ENCODE data around the gene CMTM7. TPM values are rescaled to one million over a fixed set of nuclear protein-coding genes. Genes with fewer than 3 reads are reported as not detected.

The CMTM7 gene
- polyA plus RNA-seq, 1 of the 3 experiments (the other 2 are of a cell fraction) = 50.1 TPM

DNA sequence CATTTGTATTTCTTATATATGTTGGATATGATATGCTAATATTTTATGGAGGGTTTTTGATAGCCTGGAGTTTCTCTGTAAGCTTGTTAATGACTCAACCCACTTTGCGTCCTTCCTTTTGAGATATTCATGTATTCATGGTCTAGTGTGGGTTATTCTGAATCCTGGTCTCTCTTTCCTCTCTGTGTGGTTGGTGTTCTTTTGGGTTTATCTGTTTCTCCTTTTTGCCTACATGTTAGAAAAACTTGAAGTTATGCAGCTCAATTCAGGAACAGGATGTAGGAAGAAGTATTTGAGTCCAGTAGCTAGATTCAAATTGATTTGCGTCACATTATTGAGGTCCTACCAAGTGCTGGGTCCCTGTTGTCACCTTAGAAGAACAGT is 28.1 kb downstream of the CMTM7 start (continued):
- TF ChIP-seq, protein P1, sequence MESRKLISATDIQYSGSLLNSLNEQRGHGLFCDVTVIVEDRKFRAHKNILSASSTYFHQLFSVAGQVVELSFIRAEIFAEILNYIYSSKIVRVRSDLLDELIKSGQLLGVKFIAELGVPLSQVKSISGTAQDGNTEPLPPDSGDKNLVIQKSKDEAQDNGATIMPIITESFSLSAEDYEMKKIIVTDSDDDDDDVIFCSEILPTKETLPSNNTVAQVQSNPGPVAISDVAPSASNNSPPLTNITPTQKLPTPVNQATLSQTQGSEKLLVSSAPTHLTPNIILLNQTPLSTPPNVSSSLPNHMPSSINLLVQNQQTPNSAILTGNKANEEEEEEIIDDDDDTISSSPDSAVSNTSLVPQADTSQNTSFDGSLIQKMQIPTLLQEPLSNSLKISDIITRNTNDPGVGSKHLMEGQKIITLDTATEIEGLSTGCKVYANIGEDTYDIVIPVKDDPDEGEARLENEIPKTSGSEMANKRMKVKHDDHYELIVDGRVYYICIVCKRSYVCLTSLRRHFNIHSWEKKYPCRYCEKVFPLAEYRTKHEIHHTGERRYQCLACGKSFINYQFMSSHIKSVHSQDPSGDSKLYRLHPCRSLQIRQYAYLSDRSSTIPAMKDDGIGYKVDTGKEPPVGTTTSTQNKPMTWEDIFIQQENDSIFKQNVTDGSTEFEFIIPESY (IDR thresholded peaks at IDR 0.05; ENCODE audit: borderline replicate concordance, low read depth) = no peak
- TF ChIP-seq MEF2A (IDR thresholded peaks at IDR 0.05; ENCODE audit: borderline replicate concordance, low read depth) = no peak

DNA sequence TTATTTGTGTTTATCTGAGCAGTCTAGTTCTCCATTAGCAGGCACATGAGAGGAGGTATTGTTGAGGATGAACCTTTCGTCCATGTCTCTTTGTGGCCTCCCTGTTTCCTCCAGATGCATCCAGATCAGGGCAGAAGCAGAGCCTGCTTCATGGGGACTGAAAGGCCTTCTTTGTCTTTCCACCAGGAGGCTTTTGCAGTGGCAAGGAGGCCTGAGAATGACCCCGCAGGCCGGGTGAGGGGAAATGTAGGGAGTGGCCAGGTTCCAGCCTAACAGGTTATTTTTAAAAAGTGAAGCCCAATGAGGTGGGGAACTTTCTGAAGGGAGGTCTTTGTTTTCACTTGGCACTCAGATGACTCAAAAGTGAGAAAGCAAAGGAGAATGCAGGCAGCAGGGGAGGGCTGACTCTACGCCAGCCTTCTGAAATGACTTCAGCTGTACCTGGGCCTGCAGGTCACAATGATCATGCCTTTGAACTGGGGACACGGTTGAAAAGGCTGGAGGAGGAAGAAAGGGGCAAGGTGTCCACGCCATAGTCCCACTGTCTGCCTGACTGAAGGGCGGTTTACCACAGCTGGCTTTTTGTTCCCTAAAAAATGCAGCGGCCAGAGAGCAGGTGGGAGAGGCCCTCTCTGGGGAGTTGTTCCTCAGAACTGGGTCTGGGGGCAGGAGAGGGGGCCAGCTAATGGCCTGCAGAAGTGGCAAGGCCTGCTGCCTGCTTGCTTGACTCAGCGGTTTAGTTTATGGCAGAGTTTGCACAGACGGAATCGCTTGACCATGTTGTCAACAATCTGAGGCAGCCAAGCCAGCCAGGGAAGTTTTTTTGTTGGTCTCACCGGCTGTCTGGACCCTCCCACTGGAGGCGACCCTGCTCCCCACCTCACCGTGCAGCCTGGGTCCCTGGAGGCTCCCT is 28.7 kb downstream of the CMTM7 start:
- 54% methylated on average over 12 of the region's 14 CpGs for WGBS (ENCODE audit: low lambda C conversion rate)
- Histone ChIP-seq H2AFZ (ENCODE audit: low read depth) (peak overlapping the region; percentile 23), H3K9me3 (no peaks in the 10 kb centered on the region), H3K4me1 (ENCODE audit: control insufficient read depth in 1 of 2, insufficient read depth in 2 of 2, low read depth in 1 of 2, low read length in 1 of 2) (peaks cover 31 to 33% of the 10 kb centered on the region in 2 experiments), H3K4me3 (ENCODE audit: low read depth in 2 of 2, low read length in 1 of 2) (no peak overlapping the region), H3K9me2 (no peaks in the 10 kb centered on the region), H3K27ac (ENCODE audit: low read depth in 2 of 2, low read length in 1 of 2) (peak overlapping the region in 1 of 2 experiments; percentile 92; a peak in 2 of 4 replicates), H3K36me3 (replicated peaks in 1 of 2; ENCODE audit: control insufficient read depth in 1 of 2, insufficient read depth in 2 of 2, low read length in 1 of 2) (no peaks in the 10 kb centered on the region), H3K9ac (peak overlapping the region; percentile 57; the same call in 1 of the 2 replicates), H3K4me2 (peak overlapping the region; percentile 54), H3K27me3 (ENCODE audit: insufficient read depth) (no peaks in the 10 kb centered on the region), H3F3A (replicated peaks; ENCODE audit: insufficient read depth) (peaks cover 19% of the 10 kb centered on the region), H4K20me1 (ENCODE audit: insufficient read depth) (no peaks in the 10 kb centered on the region), H3K79me2 (ENCODE audit: insufficient read depth) (peaks cover 49% of the 10 kb centered on the region; the same call in 1 of the 2 replicates)
- ChIA-PET CTCF (interaction anchor here (1.0 to 1.6 kb wide), 2 partner anchors 46 to 53 kb away, joined by 3 read pairs; no protein-coding TSS in a partner anchor), POLR2A (no interaction called here)
- no peak for DNase-seq
- no peak for TF ChIP-seq SIN3A (IDR thresholded peaks at IDR 0.05; ENCODE audit: borderline replicate concordance, low read depth, low read length)
- TF ChIP-seq, protein P1 (IDR thresholded peaks at IDR 0.05; ENCODE audit: borderline replicate concordance, low read depth) = 0 out of 2 replicates have a peak, but pooled peaks have one; percentile 16
- TF ChIP-seq RXRA (IDR thresholded peaks at IDR 0.05; ENCODE audit: borderline replicate concordance, low read depth) = peak; percentile 93
- TF ChIP-seq FOSL2 (IDR thresholded peaks at IDR 0.05; ENCODE audit: borderline replicate concordance, low read depth) = peak; percentile 87
- TF ChIP-seq TEAD4 (IDR thresholded peaks at IDR 0.05; ENCODE audit: borderline replicate concordance, insufficient read depth) = peak; percentile 63; the same call in 1 of the 2 replicates
- peak; percentile 80 for TF ChIP-seq TCF12 (IDR thresholded peaks at IDR 0.05)
- TF ChIP-seq ELF1 (IDR thresholded peaks at IDR 0.05) = no peak
- no peak for TF ChIP-seq RFX5 (IDR thresholded peaks at IDR 0.05; ENCODE audit: low read length)
- TF ChIP-seq, protein P2, sequence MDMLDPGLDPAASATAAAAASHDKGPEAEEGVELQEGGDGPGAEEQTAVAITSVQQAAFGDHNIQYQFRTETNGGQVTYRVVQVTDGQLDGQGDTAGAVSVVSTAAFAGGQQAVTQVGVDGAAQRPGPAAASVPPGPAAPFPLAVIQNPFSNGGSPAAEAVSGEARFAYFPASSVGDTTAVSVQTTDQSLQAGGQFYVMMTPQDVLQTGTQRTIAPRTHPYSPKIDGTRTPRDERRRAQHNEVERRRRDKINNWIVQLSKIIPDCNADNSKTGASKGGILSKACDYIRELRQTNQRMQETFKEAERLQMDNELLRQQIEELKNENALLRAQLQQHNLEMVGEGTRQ (IDR thresholded peaks at IDR 0.05; ENCODE audit: borderline replicate concordance, low read depth, low read length) = no peak
- no peak for TF ChIP-seq FOXJ3 (CRISPR knock-in tag; IDR thresholded peaks at IDR 0.05)
- TF ChIP-seq RAD21 (IDR thresholded peaks at IDR 0.05; ENCODE audit: low read length) = no peak
- TF ChIP-seq, protein P3, sequence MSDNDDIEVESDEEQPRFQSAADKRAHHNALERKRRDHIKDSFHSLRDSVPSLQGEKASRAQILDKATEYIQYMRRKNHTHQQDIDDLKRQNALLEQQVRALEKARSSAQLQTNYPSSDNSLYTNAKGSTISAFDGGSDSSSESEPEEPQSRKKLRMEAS (IDR thresholded peaks at IDR 0.05; ENCODE audit: low read depth) = 0 out of 2 replicates have a peak, but pooled peaks have one; percentile 19
- TF ChIP-seq GABPA (IDR thresholded peaks at IDR 0.05; ENCODE audit: low read depth) = no peak
- no peak for TF ChIP-seq TAF1 (IDR thresholded peaks at IDR 0.05; ENCODE audit: borderline replicate concordance, low read depth, low read length)
- peak; percentile 89 for TF ChIP-seq MEF2A (IDR thresholded peaks at IDR 0.05; ENCODE audit: borderline replicate concordance, low read depth)
- TF ChIP-seq, protein P4, sequence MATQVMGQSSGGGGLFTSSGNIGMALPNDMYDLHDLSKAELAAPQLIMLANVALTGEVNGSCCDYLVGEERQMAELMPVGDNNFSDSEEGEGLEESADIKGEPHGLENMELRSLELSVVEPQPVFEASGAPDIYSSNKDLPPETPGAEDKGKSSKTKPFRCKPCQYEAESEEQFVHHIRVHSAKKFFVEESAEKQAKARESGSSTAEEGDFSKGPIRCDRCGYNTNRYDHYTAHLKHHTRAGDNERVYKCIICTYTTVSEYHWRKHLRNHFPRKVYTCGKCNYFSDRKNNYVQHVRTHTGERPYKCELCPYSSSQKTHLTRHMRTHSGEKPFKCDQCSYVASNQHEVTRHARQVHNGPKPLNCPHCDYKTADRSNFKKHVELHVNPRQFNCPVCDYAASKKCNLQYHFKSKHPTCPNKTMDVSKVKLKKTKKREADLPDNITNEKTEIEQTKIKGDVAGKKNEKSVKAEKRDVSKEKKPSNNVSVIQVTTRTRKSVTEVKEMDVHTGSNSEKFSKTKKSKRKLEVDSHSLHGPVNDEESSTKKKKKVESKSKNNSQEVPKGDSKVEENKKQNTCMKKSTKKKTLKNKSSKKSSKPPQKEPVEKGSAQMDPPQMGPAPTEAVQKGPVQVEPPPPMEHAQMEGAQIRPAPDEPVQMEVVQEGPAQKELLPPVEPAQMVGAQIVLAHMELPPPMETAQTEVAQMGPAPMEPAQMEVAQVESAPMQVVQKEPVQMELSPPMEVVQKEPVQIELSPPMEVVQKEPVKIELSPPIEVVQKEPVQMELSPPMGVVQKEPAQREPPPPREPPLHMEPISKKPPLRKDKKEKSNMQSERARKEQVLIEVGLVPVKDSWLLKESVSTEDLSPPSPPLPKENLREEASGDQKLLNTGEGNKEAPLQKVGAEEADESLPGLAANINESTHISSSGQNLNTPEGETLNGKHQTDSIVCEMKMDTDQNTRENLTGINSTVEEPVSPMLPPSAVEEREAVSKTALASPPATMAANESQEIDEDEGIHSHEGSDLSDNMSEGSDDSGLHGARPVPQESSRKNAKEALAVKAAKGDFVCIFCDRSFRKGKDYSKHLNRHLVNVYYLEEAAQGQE (IDR thresholded peaks at IDR 0.05; ENCODE audit: low read depth, low read length) = no peak
- TF ChIP-seq SMC3 (IDR thresholded peaks at IDR 0.05; ENCODE audit: low read depth, low read length) = no peak
- TF ChIP-seq NFIC (IDR thresholded peaks at IDR 0.05; ENCODE audit: borderline replicate concordance) = peak; percentile 80
- peak in 1 of 2 experiments; percentile 83; a peak in 1 of 4 replicates for TF ChIP-seq EP300 (IDR thresholded peaks at IDR 0.05; ENCODE audit: borderline replicate concordance in 1 of 2, low read depth in 1 of 2, low read length in 1 of 2)
- no peak for TF ChIP-seq RCOR1 (IDR thresholded peaks at IDR 0.05; ENCODE audit: low read length)
- no peak for TF ChIP-seq NRF1 (IDR thresholded peaks at IDR 0.05; ENCODE audit: low read depth, low read length)

All from SK-N-SH (cell line).